Kidney (tissue), 14 donors: ENCODE results near the gene HSF2BP. TPM values are rescaled to one million over a fixed set of nuclear protein-coding genes. Genes with fewer than 3 reads are reported as not detected.

ENCODE experiments used
- DNase-seq, 5 donors: peaks; one replicate each; pipeline ENCODE4 v3.0.0-alpha.2; 2013 to 2020
- FAIRE-seq: peaks from 2 replicates; lab custom pipeline; 2012; peaks lifted over from hg19 to GRCh38; lab: Jason Lieb, UNC
- H3K27ac ChIP-seq, 2 donors: one replicate each; pipeline ENCODE4 v1.7.0; 2013; ENCODE audit warnings: low read depth in 2 of 2, low read length in 2 of 2, inconsistent platforms in 1 of 2
- H3K27me3 ChIP-seq: one replicate; pipeline ENCODE4 v1.7.1; 2013; ENCODE audit warnings: low read length, inconsistent platforms; ENCODE audit not compliant: control insufficient read depth, insufficient read depth
- H3K36me3 ChIP-seq, 3 donors: one replicate each; pipeline versions ENCODE4 v1.7.0 to v1.7.1; 2013; ENCODE audit warnings: low read length in 3 of 3, control low read depth in 1 of 3, inconsistent platforms in 1 of 3; ENCODE audit not compliant: insufficient read depth in 3 of 3, control insufficient read depth in 2 of 3
- H3K4me1 ChIP-seq, 3 donors: one replicate each; pipeline versions ENCODE4 v1.7.0 to v1.7.1; 2013; ENCODE audit warnings: low read length in 3 of 3, inconsistent platforms in 1 of 3, low read depth in 1 of 3; ENCODE audit not compliant: control insufficient read depth in 2 of 3, insufficient read depth in 2 of 3
- H3K4me3 ChIP-seq, 3 donors: one replicate each; pipeline versions ENCODE4 v1.7.0 to v1.8.1; 2013; ENCODE audit warnings: low read length in 3 of 3, control low read depth in 1 of 3, inconsistent platforms in 1 of 3
- H3K9ac ChIP-seq, 3 donors: one replicate each; pipeline versions ENCODE4 v1.7.0 to v1.7.1; 2013; ENCODE audit warnings: low read length in 3 of 3, control low read depth in 1 of 3, inconsistent platforms in 1 of 3
- H3K9me3 ChIP-seq, 3 donors: one replicate each; pipeline versions ENCODE4 v1.7.0 to v1.7.1; 2013; ENCODE audit warnings: low read length in 3 of 3, control low read depth in 1 of 3, inconsistent platforms in 1 of 3; ENCODE audit not compliant: control insufficient read depth in 2 of 3, insufficient read depth in 1 of 3
- CTCF ChIP-seq: IDR thresholded peaks from 3 replicates; pipeline ENCODE4 v1.5.1; 2012; ENCODE audit warnings: mild to moderate bottlenecking, moderate library complexity, borderline replicate concordance; ENCODE audit not compliant: insufficient read depth; ENCODE audit errors: extremely low read depth
- intact Hi-C: fragments of 100-400 bp; cut with DNase I; formaldehyde crosslinking; loops from one replicate; pipeline ENCODE4 v1.11.1; 2022
- polyA plus RNA-seq: library from polyadenylated mRNA; stranded (reverse); fragments of 350-450 nt; fragmentation: Illumina TruSeq; extraction: RNeasy Lipid Tissue Mini Kit (QIAGEN cat#74804); gene quantifications from one replicate; pipeline ENCODE4 v1.2.3, GENCODE V29; 2014; ENCODE audit warnings: low read depth, low replicate concordance; ENCODE audit not compliant: insufficient read depth
- total RNA-seq: library from RNA; stranded (reverse); fragmentation: NEBNext Ultra II Directional; extraction: Animal tissue kit (Norgen Biotek cat#: 25700); gene quantifications from one replicate; pipeline ENCODE4 v1.2.1, GENCODE V29; 2021
- donor health status: control.
- donor health status: control.
- donor health status: control.
- donor health status: control.
- donor health status: control.
- donor health status: DM: yes; HTN: yes; CAD: no.
- donor health status: Normal renal cell carcinoma (clear cell type).

Gene HSF2BP
- total and polyA plus RNA-seq, 2 donors from 2014 or later: 0.19 to 0.60 TPM

- peaks cover 0 to 4% (median 0%) of the 10 kb centered on the region in 3 donors for H3K36me3 ChIP-seq
- H3K9me3 ChIP-seq: no peaks in the 10 kb centered on the region
- no peak overlapping the region for H3K27ac ChIP-seq
- H3K27me3 ChIP-seq: no peaks in the 10 kb centered on the region
- intact Hi-C loops: no loop called here
- H3K4me1 ChIP-seq: peaks cover 0 to 11% (median 0%) of the 10 kb centered on the region in 3 donors
- TF ChIP-seq CTCF: no peak
- H3K9ac ChIP-seq: no peak overlapping the region
- FAIRE-seq: no peak
- DNase-seq: no peak
- no peak overlapping the region for H3K4me3 ChIP-seq
These were observed 53.7 kb downstream of the HSF2BP start for GRCh38 chr21:43605320-43606215.

DNA sequence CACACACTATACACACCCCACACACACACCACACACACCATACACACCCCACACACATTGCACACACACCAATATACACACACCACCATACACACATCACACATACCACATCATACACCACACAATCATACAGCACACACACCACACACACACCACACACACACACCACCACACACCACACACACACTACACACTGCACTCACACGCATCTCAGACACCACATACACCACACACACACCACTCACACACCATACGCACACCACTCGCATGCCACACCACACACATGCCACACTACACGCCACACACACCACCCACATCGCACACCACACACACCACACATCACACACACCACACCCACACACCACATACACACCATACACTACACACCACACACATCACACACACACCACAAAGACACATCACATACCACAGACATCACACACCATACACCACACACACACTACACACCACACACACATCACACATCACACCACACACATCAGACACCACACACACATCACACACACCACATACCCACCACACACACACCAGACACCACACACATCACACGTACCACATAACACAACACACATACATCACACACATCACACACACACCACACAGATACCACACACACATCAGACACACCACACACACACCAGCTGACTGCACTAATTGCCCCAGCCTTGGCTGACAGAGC is 54.6 kb downstream of the HSF2BP start:
- no peak for TF ChIP-seq CTCF
- H3K4me3 ChIP-seq: peak overlapping the region in 1 of 3 donors; percentile 17
- FAIRE-seq: no peak
- no peak for DNase-seq
- H3K9ac ChIP-seq: no peak overlapping the region
- no peaks in the 10 kb centered on the region for H3K9me3 ChIP-seq
- no peaks in the 10 kb centered on the region for H3K27me3 ChIP-seq
- intact Hi-C loops: no loop called here
- H3K27ac ChIP-seq: no peak overlapping the region
- peaks cover 0 to 8% (median 0%) of the 10 kb centered on the region in 3 donors for H3K4me1 ChIP-seq
- peaks cover 0 to 4% (median 0%) of the 10 kb centered on the region in 3 donors for H3K36me3 ChIP-seq

DNA sequence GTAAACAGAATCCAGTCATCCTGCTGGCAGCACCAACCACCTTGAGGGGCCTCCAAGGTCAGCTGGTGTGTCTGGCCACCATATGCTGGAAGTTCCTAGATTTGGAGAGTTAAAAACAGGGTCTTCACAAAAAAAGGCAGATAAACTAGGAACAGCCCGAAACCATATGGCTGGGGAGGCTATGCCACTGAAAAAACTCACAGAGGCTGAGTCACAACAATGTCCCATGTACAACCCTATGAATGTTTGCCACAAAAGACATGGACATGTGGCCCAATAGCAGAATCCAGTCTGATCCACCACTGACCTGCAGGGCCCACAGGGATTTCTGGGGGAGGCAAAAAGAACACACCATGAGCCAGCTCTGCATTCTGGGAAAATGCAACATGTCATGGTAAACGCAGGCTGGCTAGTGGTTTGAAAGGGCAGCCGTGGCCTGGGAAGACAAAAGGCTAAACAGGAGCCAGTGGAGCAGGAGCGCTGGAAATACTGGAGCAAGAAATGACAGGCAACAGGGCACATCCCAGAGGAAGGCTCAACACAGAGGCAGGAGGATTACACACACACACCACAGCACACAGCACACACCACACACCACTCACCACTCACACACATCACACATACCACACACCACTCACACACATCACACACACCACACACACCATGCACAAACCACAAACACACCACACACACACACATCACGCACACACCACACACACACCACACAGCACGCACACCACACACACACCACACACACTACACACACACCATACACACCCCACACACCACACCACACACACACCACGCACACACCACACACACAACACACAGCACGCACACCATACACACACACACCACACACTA is 55.4 kb downstream of the HSF2BP start:
- TF ChIP-seq CTCF: no peak
- H3K9ac ChIP-seq: no peak overlapping the region
- no peak overlapping the region for H3K4me3 ChIP-seq
- no peak overlapping the region for H3K27ac ChIP-seq
- DNase-seq (no peak), FAIRE-seq (no peak)
- no peaks in the 10 kb centered on the region for H3K9me3 ChIP-seq
- peaks cover 0 to 4% (median 0%) of the 10 kb centered on the region in 3 donors for H3K36me3 ChIP-seq
- no peaks in the 10 kb centered on the region for H3K27me3 ChIP-seq
- H3K4me1 ChIP-seq: peaks cover 0 to 6% (median 0%) of the 10 kb centered on the region in 3 donors
- intact Hi-C loops: no loop called here
